GM12872 (cell line): Measurements from ENCODE around the gene WASF2.

ENCODE experiments used
- CTCF ChIP-seq: IDR thresholded peaks from 3 replicates; pipeline ENCODE4 v1.5.1; 2011; ENCODE audit warnings: low read depth, mild to moderate bottlenecking, low read length, moderate library complexity; ENCODE audit not compliant: insufficient read depth

Gene WASF2

GRCh38 chr1:27428316-27429028, 61.5 kb downstream of the WASF2 start:
- no peak for TF ChIP-seq CTCF

DNA sequence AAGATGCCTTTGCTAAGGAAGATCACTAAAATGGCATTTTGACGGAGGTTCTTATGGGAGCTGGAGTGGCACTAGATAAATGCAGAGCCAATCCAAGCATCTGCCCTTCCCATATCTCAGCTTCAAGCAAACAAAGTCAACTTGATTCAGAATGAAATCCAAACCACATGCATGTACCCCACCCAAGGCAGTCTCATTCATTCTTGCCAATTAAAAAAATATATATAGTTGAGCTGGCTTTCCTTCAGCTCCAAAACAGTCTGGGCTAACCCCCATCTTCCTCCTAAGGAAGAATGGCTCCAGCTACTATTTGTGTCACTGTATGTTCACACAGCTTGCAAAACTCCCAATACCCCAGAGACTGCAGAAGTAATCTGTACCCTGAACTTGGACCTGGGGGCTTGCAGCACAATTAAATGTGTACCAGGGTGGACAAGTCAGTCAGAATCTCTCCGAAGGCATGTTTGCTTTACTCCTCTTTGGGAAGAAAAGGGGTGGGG, 62.1 kb downstream of the WASF2 start:
- no peak for TF ChIP-seq CTCF

GRCh38 chr1:27427329-27427728, 62.6 kb downstream of the WASF2 start:
- no peak for TF ChIP-seq CTCF

GRCh38 chr1:27423709-27424108, 66.3 kb downstream of the WASF2 start:
- no peak for TF ChIP-seq CTCF

GRCh38 chr1:27418326-27419185, 71.4 kb downstream of the WASF2 start:
- no peak for TF ChIP-seq CTCF

GRCh38 chr1:27417713-27418112, 72.3 kb downstream of the WASF2 start:
- no peak for TF ChIP-seq CTCF

GRCh38 chr1:27416387-27417111, 73.4 kb downstream of the WASF2 start:
- TF ChIP-seq CTCF: peak; percentile 81
